ENCODE results near the gene PRSS57. TPM values are rescaled to one million over a fixed set of nuclear protein-coding genes. Genes with fewer than 3 reads are reported as not detected.

Gene PRSS57
- total and polyA plus RNA-seq, 2 donors (not counting 1 experiment from before 2014, with no cell fraction given), result not detected

DNA sequence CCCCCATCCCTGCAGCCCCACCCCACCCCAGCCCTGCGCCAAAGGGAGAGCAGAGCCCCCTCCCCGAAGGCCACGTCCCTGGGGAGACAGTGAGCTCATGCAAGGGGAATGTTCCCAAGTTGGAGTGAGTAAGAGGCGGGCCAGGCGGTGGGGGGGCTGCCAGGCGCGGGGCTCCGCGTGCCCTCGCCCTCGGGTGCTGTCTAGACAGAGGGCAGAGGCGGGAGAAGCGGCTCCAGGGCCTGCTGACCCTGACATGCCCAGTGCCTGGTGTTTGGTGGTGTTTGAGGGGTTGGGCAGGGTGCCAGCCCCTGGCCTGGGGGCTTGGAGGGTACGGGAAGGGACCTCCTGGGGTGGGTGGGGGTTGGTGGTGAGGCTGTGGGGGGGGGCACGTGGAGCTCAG lies 18.1 kb downstream of the PRSS57 start:
- no peak overlapping the region for H2AFZ ChIP-seq (ENCODE audit: insufficient read depth, low read depth, low read length, poor library complexity, severe bottlenecking)
- H3K4me3 Mint-ChIP-seq, result no peak overlapping the region
- no peaks in the 10 kb centered on the region for H3K79me2 ChIP-seq (ENCODE audit: control insufficient read depth, insufficient read depth, low read length)
- H3K9ac ChIP-seq (ENCODE audit: low read length), result no peak overlapping the region
- ATAC-seq (ENCODE audit: low read depth) (no peak), DNase-seq (peak; percentile 24)
- no peak for TF ChIP-seq EZH2 (IDR thresholded peaks at IDR 0.05; ENCODE audit: borderline replicate concordance, insufficient read depth, low read depth, low read length, poor library complexity, severe bottlenecking)
- no peak for TF ChIP-seq CTCF (IDR thresholded peaks at IDR 0.05)
- no peaks in the 10 kb centered on the region for H3K36me3 ChIP-seq (replicated peaks in 1 of 2; ENCODE audit: control extremely low read depth in 1 of 2, control insufficient read depth in 1 of 2, extremely low read depth in 1 of 2, insufficient read depth in 2 of 2, low read length in 1 of 2)
- intact Hi-C loops (cut with micrococcal nuclease), result no loop called here
- H4K20me1 ChIP-seq (ENCODE audit: control insufficient read depth, insufficient read depth, low read length, poor library complexity, severe bottlenecking), result peaks cover 19% of the 10 kb centered on the region
- H3K9me3 ChIP-seq (ENCODE audit: control extremely low read depth in 1 of 3, control insufficient read depth in 2 of 3, insufficient read depth in 1 of 3, low read length in 2 of 3), result peaks cover 0 to 30% (median 0%) of the 10 kb centered on the region in 3 donors
- no peak overlapping the region for H3K4me2 ChIP-seq (replicated peaks; ENCODE audit: low read depth, low read length, poor library complexity, severe bottlenecking)
- peaks cover 0 to 38% (median 12%) of the 10 kb centered on the region in 4 experiments for H3K27me3 ChIP-seq (replicated peaks in 1 of 4; ENCODE audit: control extremely low read depth in 1 of 4, control insufficient read depth in 3 of 4, insufficient read depth in 4 of 4, low read length in 3 of 4)
- no peak overlapping the region for H3K27ac Mint-ChIP-seq
- H3K27me3 Mint-ChIP-seq, result peaks cover 14% of the 10 kb centered on the region
- H3K4me3 ChIP-seq (ENCODE audit: control extremely low read depth in 1 of 5, extremely low read depth in 1 of 5, insufficient read depth in 1 of 5, low read depth in 2 of 5, low read length in 4 of 5), result no peak overlapping the region
- H3K4me1 Mint-ChIP-seq, result peaks cover 12% of the 10 kb centered on the region
- peaks cover 13 to 26% of the 10 kb centered on the region in 2 donors for H3K4me1 ChIP-seq (ENCODE audit: control insufficient read depth in 2 of 2, insufficient read depth in 2 of 2, low read length in 2 of 2)
- no peaks in the 10 kb centered on the region for H3K9me3 Mint-ChIP-seq (ENCODE audit: insufficient read depth)
- no peak overlapping the region for H3K27ac ChIP-seq (ENCODE audit: low read length in 2 of 2)
- ChIA-PET POLR2A (no interaction called here), CTCF (no interaction called here)
- WGBS (ENCODE audit: insufficient coverage), result 31% methylated on average over 13 of the region's 15 CpGs

DNA sequence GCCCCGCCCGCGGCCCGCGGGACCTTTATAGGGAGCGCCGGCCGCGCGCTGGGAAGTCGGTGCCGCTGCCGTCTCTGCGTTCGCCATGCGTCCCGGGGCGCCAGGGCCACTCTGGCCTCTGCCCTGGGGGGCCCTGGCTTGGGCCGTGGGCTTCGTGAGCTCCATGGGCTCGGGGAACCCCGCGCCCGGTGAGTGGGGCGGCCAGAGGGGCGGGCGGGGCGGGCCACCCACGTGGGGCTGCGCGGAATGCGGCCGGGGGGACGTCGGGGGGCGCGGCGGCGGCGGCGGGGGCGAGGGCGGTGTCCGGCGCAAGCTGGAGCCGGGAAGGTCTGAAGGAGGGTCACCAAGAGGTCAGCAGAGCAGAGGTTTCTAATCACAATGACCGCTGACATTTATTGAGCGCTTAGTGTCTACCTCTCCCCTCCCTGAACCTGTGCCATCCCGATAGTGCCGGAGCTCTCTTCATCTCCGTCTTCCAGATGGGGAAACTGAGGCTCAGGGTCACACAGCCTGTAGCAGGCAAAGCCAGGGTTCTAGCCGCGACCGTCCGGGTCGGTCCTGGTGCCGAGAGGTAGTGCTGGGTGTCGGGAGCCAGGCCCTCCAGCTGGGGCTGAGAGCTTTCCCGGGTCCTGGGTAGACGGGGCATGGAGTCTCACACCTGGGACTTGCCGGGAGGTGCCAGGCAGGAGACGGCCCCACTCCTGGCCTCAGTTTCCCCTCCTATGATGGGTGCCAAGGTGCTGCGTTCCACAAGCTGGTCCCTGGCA lies 18.7 kb downstream of the PRSS57 start, which contains the start of gene FSTL3:
Gene FSTL3 (plus strand): TSS at position 54 of the 767 bp plus-strand sequence. CDS start 32 bp downstream, at position 86.
- Histone ChIP-seq H3K9me3 (ENCODE audit: control extremely low read depth in 1 of 3, control insufficient read depth in 2 of 3, insufficient read depth in 1 of 3, low read length in 2 of 3) (peaks cover 0 to 24% (median 0%) of the 10 kb centered on the region in 3 donors), H3K9ac (ENCODE audit: low read length) (no peak within 1 kb of the TSS), H3K79me2 (ENCODE audit: control insufficient read depth, insufficient read depth, low read length) (no peaks in the 10 kb centered on the region), H3K27ac (ENCODE audit: low read length in 2 of 2) (no peak within 1 kb of the TSS), H3K4me3 (ENCODE audit: control extremely low read depth in 1 of 5, extremely low read depth in 1 of 5, insufficient read depth in 1 of 5, low read depth in 2 of 5, low read length in 4 of 5) (no peak within 1 kb of the TSS), H4K20me1 (ENCODE audit: control insufficient read depth, insufficient read depth, low read length, poor library complexity, severe bottlenecking) (peaks cover 19% of the 10 kb centered on the region), H3K4me2 (replicated peaks; ENCODE audit: low read depth, low read length, poor library complexity, severe bottlenecking) (peak within 1 kb of the TSS; percentile 22), H3K27me3 (replicated peaks in 1 of 4; ENCODE audit: control extremely low read depth in 1 of 4, control insufficient read depth in 3 of 4, insufficient read depth in 4 of 4, low read length in 3 of 4) (peaks cover 0 to 38% (median 12%) of the 10 kb centered on the region in 4 experiments), H3K4me1 (ENCODE audit: control insufficient read depth in 2 of 2, insufficient read depth in 2 of 2, low read length in 2 of 2) (peaks cover 13 to 24% of the 10 kb centered on the region in 2 donors), H2AFZ (ENCODE audit: insufficient read depth, low read depth, low read length, poor library complexity, severe bottlenecking) (no peak within 1 kb of the TSS), H3K36me3 (replicated peaks in 1 of 2; ENCODE audit: control extremely low read depth in 1 of 2, control insufficient read depth in 1 of 2, extremely low read depth in 1 of 2, insufficient read depth in 2 of 2, low read length in 1 of 2) (no peaks in the 10 kb centered on the region)
- POLR2A ChIA-PET, result no interaction called here
- Mint-ChIP-seq H3K4me3 (peak within 1 kb of the TSS; percentile 13), H3K4me1 (peaks cover 12% of the 10 kb centered on the region), H3K27me3 (peaks cover 14% of the 10 kb centered on the region), H3K27ac (no peak within 1 kb of the TSS), H3K9me3 (ENCODE audit: insufficient read depth) (no peaks in the 10 kb centered on the region)
- no peak for TF ChIP-seq CTCF (IDR thresholded peaks at IDR 0.05)
- no peak for TF ChIP-seq EZH2 (IDR thresholded peaks at IDR 0.05; ENCODE audit: borderline replicate concordance, insufficient read depth, low read depth, low read length, poor library complexity, severe bottlenecking)
- DNase-seq, result no peak
- intact Hi-C loops (cut with micrococcal nuclease), result no loop called here
- 12% methylated on average over 62 of the region's 63 CpGs for WGBS (ENCODE audit: insufficient coverage)
- CTCF ChIA-PET, result no interaction called here
- no peak for ATAC-seq (ENCODE audit: low read depth)

Measured in B cell (primary cell).